GM20000 (cell line): Measurements from ENCODE around the gene TBC1D16.
A peak's percentile ranks its signal among the peaks of the same experiment; 100 is the strongest.

ENCODE experiments used
- DNase-seq: peaks from one replicate; pipeline ENCODE4 v3.0.0; 2012; ENCODE audit warnings: low spot score
- TF ChIP-seq, protein P1 (sequence below): IDR thresholded peaks from 2 replicates; pipeline ENCODE4 v1.5.1; 2012; ENCODE audit warnings: mild to moderate bottlenecking, control low read depth; ENCODE audit errors: extremely low read depth, missing control alignments

Gene TBC1D16

GRCh38 chr17:80006339-80006720 is 29.3 kb downstream of the TBC1D16 start:
- TF ChIP-seq, protein P1, sequence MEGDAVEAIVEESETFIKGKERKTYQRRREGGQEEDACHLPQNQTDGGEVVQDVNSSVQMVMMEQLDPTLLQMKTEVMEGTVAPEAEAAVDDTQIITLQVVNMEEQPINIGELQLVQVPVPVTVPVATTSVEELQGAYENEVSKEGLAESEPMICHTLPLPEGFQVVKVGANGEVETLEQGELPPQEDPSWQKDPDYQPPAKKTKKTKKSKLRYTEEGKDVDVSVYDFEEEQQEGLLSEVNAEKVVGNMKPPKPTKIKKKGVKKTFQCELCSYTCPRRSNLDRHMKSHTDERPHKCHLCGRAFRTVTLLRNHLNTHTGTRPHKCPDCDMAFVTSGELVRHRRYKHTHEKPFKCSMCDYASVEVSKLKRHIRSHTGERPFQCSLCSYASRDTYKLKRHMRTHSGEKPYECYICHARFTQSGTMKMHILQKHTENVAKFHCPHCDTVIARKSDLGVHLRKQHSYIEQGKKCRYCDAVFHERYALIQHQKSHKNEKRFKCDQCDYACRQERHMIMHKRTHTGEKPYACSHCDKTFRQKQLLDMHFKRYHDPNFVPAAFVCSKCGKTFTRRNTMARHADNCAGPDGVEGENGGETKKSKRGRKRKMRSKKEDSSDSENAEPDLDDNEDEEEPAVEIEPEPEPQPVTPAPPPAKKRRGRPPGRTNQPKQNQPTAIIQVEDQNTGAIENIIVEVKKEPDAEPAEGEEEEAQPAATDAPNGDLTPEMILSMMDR: no peak
- DNase-seq: no peak

DNA sequence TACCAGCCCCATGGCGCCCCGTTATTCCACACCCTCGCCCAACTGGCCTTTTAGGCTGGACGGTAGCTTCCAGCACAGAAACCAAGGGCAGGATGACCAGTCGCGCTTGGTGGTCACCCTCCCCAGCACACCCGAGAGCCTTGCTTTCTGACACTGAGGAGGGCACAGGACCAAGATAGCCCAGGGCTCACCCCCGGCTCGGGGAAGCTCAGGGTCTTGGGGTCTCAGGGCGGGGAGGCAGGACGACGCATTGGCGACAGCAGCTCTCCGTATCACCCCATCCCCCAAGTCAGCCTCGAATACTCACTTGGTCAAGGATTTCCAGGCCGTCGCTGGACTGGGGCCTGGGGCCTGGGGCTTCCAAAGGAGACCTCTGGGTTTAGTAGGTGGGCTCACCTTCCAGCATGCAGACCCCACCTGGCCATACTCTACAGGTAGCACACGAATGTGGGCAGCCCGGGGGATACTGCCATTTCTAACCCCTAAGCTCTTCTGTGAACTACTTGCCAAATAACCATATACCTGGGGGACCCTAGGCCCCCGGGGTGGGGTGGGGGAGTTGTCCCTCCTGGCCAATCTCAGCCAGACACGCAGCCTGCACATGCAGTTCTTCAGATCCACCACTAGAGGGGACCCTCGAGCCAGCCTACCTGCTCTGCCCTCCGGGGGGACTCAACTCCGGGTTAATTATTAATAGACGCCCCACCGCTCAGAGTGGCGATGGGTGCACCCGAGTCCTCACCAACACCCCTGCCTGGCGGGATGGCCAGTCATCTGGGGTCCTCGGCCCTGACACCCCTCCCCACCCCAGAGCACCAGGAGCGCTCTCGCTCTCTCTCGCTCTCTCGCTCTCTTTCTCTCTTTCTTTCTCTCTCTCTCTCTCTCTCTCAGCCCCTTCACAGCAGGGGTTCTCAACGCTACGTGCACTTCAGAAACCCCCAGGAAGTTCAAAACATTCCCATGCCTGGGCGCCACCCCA is 30.0 kb downstream of the TBC1D16 start:
- TF ChIP-seq, protein P1: peak; percentile 89

GRCh38 chr17:80003969-80004368 is 31.7 kb downstream of the TBC1D16 start:
- no peak for DNase-seq
- TF ChIP-seq, protein P1: no peak

More for the DNA sequence above, 30.0 kb downstream of the TBC1D16 start:
- DNase-seq: peak; percentile 95

GRCh38 chr17:80002690-80003490 is 32.8 kb downstream of the TBC1D16 start:
- TF ChIP-seq, protein P1: no peak
- no peak for DNase-seq

DNA sequence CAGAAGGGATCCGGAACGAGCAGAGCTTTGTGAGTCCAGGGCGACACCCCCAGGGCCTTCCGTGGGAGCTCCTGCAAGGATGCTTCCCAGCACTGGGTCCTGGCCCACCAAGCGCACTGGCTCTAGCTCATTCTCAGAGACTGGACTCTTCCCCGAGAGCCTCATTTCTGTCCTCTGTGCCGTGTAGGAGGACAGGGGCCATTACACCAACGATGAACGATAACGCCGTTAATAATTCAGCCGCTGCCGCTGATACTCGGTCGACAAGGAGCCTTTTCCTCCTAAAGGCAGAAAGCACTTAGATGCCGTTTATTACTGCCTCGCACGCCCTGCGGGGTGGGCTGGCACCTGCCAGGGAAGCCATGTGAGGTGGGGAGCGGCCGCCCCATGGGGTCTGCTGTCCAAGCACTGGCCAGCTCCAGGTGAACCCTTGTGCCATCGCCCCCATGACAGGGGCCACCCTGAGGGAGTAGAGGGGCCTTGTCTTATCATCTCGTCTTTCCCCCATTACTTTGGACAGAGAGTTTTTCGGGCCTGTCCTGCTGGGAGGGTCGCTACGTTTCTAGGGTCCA is 33.5 kb downstream of the TBC1D16 start:
- no peak for DNase-seq
- TF ChIP-seq, protein P1: no peak

GRCh38 chr17:80000981-80001775 is 34.5 kb downstream of the TBC1D16 start:
- no peak for DNase-seq
- TF ChIP-seq, protein P1: no peak
